ENCODE measurements around the gene UGCG.

Gene UGCG

GRCh38 chr9:111914749-111915424 is 18.3 kb downstream of the UGCG start:
- Histone ChIP-seq H3K4me3 (ENCODE audit: low read length, poor library complexity, severe bottlenecking) (no peak overlapping the region), H3K36me3 (ENCODE audit: insufficient read depth, low read length) (peaks cover 16% of the 10 kb centered on the region; the same call in 1 of the 2 replicates), H4K20me1 (ENCODE audit: insufficient read depth, low read length, poor library complexity, severe bottlenecking) (peaks cover 24% of the 10 kb centered on the region), H3K79me2 (ENCODE audit: insufficient read depth, low read length) (peaks cover 64% of the 10 kb centered on the region), H2AFZ (ENCODE audit: low read length) (no peak overlapping the region), H3F3A (ENCODE audit: low read depth) (no peaks in the 10 kb centered on the region), H3K4me1 (ENCODE audit: insufficient read depth, low read length, poor library complexity, severe bottlenecking) (peaks cover 15% of the 10 kb centered on the region), H3K9ac (ENCODE audit: low read depth, low read length, poor library complexity, severe bottlenecking) (no peak overlapping the region), H3K9me3 (ENCODE audit: insufficient read depth, low read depth, low read length) (no peaks in the 10 kb centered on the region), H3K4me2 (ENCODE audit: low read depth, low read length, poor library complexity, severe bottlenecking) (no peak overlapping the region), H3K9me2 (replicated peaks; ENCODE audit: low read depth, low read length) (no peaks in the 10 kb centered on the region), H3K27me3 (ENCODE audit: insufficient read depth, low read length, poor library complexity, severe bottlenecking) (no peaks in the 10 kb centered on the region)
- TF ChIP-seq, protein P1, sequence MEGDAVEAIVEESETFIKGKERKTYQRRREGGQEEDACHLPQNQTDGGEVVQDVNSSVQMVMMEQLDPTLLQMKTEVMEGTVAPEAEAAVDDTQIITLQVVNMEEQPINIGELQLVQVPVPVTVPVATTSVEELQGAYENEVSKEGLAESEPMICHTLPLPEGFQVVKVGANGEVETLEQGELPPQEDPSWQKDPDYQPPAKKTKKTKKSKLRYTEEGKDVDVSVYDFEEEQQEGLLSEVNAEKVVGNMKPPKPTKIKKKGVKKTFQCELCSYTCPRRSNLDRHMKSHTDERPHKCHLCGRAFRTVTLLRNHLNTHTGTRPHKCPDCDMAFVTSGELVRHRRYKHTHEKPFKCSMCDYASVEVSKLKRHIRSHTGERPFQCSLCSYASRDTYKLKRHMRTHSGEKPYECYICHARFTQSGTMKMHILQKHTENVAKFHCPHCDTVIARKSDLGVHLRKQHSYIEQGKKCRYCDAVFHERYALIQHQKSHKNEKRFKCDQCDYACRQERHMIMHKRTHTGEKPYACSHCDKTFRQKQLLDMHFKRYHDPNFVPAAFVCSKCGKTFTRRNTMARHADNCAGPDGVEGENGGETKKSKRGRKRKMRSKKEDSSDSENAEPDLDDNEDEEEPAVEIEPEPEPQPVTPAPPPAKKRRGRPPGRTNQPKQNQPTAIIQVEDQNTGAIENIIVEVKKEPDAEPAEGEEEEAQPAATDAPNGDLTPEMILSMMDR (conservative IDR thresholded peaks at IDR 0.05; ENCODE audit: low read length) = no peak
- no peak for TF ChIP-seq EZH2phosphoT487 (IDR thresholded peaks at IDR 0.05; ENCODE audit: borderline replicate concordance)

- Histone ChIP-seq H3K79me2 (ENCODE audit: insufficient read depth, low read length) (peaks cover 59% of the 10 kb centered on the region), H3F3A (ENCODE audit: low read depth) (no peaks in the 10 kb centered on the region), H3K9me3 (ENCODE audit: insufficient read depth, low read depth, low read length) (no peaks in the 10 kb centered on the region), H2AFZ (ENCODE audit: low read length) (no peak overlapping the region), H3K36me3 (ENCODE audit: insufficient read depth, low read length) (peaks cover 17% of the 10 kb centered on the region; the same call in 1 of the 2 replicates), H3K27me3 (ENCODE audit: insufficient read depth, low read length, poor library complexity, severe bottlenecking) (no peaks in the 10 kb centered on the region), H3K4me3 (ENCODE audit: low read length, poor library complexity, severe bottlenecking) (no peak overlapping the region), H3K4me1 (ENCODE audit: insufficient read depth, low read length, poor library complexity, severe bottlenecking) (peaks cover 10% of the 10 kb centered on the region), H3K4me2 (ENCODE audit: low read depth, low read length, poor library complexity, severe bottlenecking) (no peak overlapping the region), H3K9ac (ENCODE audit: low read depth, low read length, poor library complexity, severe bottlenecking) (no peak overlapping the region), H4K20me1 (ENCODE audit: insufficient read depth, low read length, poor library complexity, severe bottlenecking) (peaks cover 21% of the 10 kb centered on the region), H3K9me2 (replicated peaks; ENCODE audit: low read depth, low read length) (no peaks in the 10 kb centered on the region)
- TF ChIP-seq, protein P1 (conservative IDR thresholded peaks at IDR 0.05; ENCODE audit: low read length) = no peak
- no peak for TF ChIP-seq EZH2phosphoT487 (IDR thresholded peaks at IDR 0.05; ENCODE audit: borderline replicate concordance)
Observed at GRCh38 chr9:111915425-111915758, 18.8 kb downstream of the UGCG start.

- no peaks in the 10 kb centered on the region for H3K27me3 ChIP-seq (ENCODE audit: insufficient read depth, low read length, poor library complexity, severe bottlenecking)
- no peaks in the 10 kb centered on the region for H3K9me3 ChIP-seq (ENCODE audit: insufficient read depth, low read depth, low read length)
- H2AFZ ChIP-seq (ENCODE audit: low read length) = no peak overlapping the region
- no peak overlapping the region for H3K4me3 ChIP-seq (ENCODE audit: low read length, poor library complexity, severe bottlenecking)
- TF ChIP-seq EZH2phosphoT487 (IDR thresholded peaks at IDR 0.05; ENCODE audit: borderline replicate concordance) = no peak
- TF ChIP-seq, protein P1 (conservative IDR thresholded peaks at IDR 0.05; ENCODE audit: low read length) = no peak
- no peak overlapping the region for H3K9ac ChIP-seq (ENCODE audit: low read depth, low read length, poor library complexity, severe bottlenecking)
- no peaks in the 10 kb centered on the region for H3F3A ChIP-seq (ENCODE audit: low read depth)
- peaks cover 14% of the 10 kb centered on the region for H4K20me1 ChIP-seq (ENCODE audit: insufficient read depth, low read length, poor library complexity, severe bottlenecking)
- H3K4me2 ChIP-seq (ENCODE audit: low read depth, low read length, poor library complexity, severe bottlenecking) = no peak overlapping the region
- H3K79me2 ChIP-seq (ENCODE audit: insufficient read depth, low read length) = peaks cover 54% of the 10 kb centered on the region
- no peaks in the 10 kb centered on the region for H3K9me2 ChIP-seq (replicated peaks; ENCODE audit: low read depth, low read length)
- peaks cover 8% of the 10 kb centered on the region for H3K4me1 ChIP-seq (ENCODE audit: insufficient read depth, low read length, poor library complexity, severe bottlenecking)
- peaks cover 19% of the 10 kb centered on the region; the same call in 1 of the 2 replicates for H3K36me3 ChIP-seq (ENCODE audit: insufficient read depth, low read length)
Observed at GRCh38 chr9:111916234-111916645, 19.6 kb downstream of the UGCG start.
